Neural progenitor cell (in vitro differentiated cells): ENCODE results near the gene WDR33.

Experiments
- EZH2 ChIP-seq: fragments of 200-600 bp; sonication (generic); IDR thresholded peaks from 2 replicates; pipeline ENCODE4 v1.6.1; 2017; ENCODE audit warnings: antibody characterized with exemption, mild to moderate bottlenecking, moderate library complexity
- EZH2phosphoT487 ChIP-seq: fragments of 200-600 bp; sonication (generic); IDR thresholded peaks from 2 replicates; pipeline ENCODE4 v1.6.1; 2017; ENCODE audit warnings: antibody characterized with exemption
- TF ChIP-seq, protein P1 (sequence below): fragments of 200-600 bp; sonication (generic); IDR thresholded peaks from 2 replicates; pipeline ENCODE4 v1.5.1; 2017; ENCODE audit warnings: antibody characterized with exemption, mild to moderate bottlenecking

DNA sequence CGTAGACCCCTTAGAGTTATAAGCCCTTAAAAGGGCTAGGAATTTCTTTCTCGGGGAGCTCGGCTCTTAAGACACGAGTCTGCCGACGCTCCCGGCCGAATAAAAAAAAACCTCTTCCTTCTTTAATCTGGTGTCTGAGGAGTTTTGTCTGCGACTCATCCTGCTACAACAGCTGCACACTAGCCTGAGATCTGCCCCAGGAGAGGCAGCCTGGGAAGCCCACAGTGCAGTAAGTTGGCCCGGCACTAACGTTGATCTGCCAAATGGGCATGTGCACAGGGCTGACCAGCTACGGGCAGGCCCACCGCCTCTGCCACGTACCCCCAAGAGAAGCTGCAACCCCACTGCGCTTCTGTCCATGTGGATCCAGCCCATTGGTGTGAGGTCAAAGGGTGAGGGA is 127.2 kb downstream of the WDR33 start:
- TF ChIP-seq, protein P1, sequence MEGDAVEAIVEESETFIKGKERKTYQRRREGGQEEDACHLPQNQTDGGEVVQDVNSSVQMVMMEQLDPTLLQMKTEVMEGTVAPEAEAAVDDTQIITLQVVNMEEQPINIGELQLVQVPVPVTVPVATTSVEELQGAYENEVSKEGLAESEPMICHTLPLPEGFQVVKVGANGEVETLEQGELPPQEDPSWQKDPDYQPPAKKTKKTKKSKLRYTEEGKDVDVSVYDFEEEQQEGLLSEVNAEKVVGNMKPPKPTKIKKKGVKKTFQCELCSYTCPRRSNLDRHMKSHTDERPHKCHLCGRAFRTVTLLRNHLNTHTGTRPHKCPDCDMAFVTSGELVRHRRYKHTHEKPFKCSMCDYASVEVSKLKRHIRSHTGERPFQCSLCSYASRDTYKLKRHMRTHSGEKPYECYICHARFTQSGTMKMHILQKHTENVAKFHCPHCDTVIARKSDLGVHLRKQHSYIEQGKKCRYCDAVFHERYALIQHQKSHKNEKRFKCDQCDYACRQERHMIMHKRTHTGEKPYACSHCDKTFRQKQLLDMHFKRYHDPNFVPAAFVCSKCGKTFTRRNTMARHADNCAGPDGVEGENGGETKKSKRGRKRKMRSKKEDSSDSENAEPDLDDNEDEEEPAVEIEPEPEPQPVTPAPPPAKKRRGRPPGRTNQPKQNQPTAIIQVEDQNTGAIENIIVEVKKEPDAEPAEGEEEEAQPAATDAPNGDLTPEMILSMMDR, result no peak
- TF ChIP-seq EZH2 (no peak), EZH2phosphoT487 (no peak)
